ENCODE measurements around the gene RASSF8. TPM values are rescaled to one million over a fixed set of nuclear protein-coding genes. Genes with fewer than 3 reads are reported as not detected.
A peak's percentile ranks its signal among the peaks of the same experiment; 100 is the strongest.

RASSF8 gene
- total and polyA plus RNA-seq, 8 donors, result 3.7 to 66.8 (median 10.5) TPM

- DNase-seq, result peak in 1 of 2 donors; percentile 30
- Histone ChIP-seq H3K27me3 (no peaks in the 10 kb centered on the region), H3K4me1 (peaks cover 8 to 33% (median 27%) of the 10 kb centered on the region in 4 donors), H3K27ac (peak overlapping the region in 1 of 5 donors; percentile 57), H3K36me3 (peaks cover 0 to 4% (median 0%) of the 10 kb centered on the region in 4 donors), H3K4me3 (no peak overlapping the region), H3K9me3 (peaks cover 0 to 5% (median 0%) of the 10 kb centered on the region in 4 donors)
- 50 to 77% (median 59%) methylated on average over 1 of the region's 1 CpG for WGBS, 5 donors
- intact Hi-C loops (cut with DNase I; ENCODE audit: low total_unique reads), result no loop called here
- no peak for TF ChIP-seq POLR2AphosphoS5 (IDR thresholded peaks at IDR 0.05)
- TF ChIP-seq CTCF (IDR thresholded peaks at IDR 0.05), result no peak
- no peak for TF ChIP-seq EP300 (IDR thresholded peaks at IDR 0.05)
Observed at GRCh38 chr12:26007566-26007965, 49.1 kb downstream of the RASSF8 start.

GRCh38 chr12:26009593-26009992 is 51.1 kb downstream of the RASSF8 start:
- 90 to 98% (median 95%) methylated on average over 1 of the region's 1 CpG for WGBS, 5 donors

GRCh38 chr12:26010293-26010821 is 51.9 kb downstream of the RASSF8 start:
- no peak for DNase-seq
- 54 to 70% (median 68%) methylated on average over 6 of the region's 6 CpGs for WGBS, 5 donors
- Histone ChIP-seq H3K4me1 (peaks cover 8 to 33% (median 27%) of the 10 kb centered on the region in 4 donors), H3K4me3 (no peak overlapping the region), H3K36me3 (no peaks in the 10 kb centered on the region), H3K9me3 (no peaks in the 10 kb centered on the region), H3K27ac (peak overlapping the region in 4 of 5 donors; percentile 68 to 82 (median 74)), H3K27me3 (no peaks in the 10 kb centered on the region)
- no peak for TF ChIP-seq EP300 (IDR thresholded peaks at IDR 0.05)
- TF ChIP-seq POLR2A (IDR thresholded peaks at IDR 0.05), result no peak
- no peak for TF ChIP-seq POLR2AphosphoS5 (IDR thresholded peaks at IDR 0.05)
- no peak for TF ChIP-seq CTCF (IDR thresholded peaks at IDR 0.05)
- intact Hi-C loops (cut with DNase I; ENCODE audit: low total_unique reads), result no loop called here

More at GRCh38 chr12:26009593-26009992, 51.1 kb downstream of the RASSF8 start:
- no peak for DNase-seq
- no peaks in the 10 kb centered on the region for H3K9me3 ChIP-seq
- H3K36me3 ChIP-seq, result no peaks in the 10 kb centered on the region
- H3K4me1 ChIP-seq, result peaks cover 8 to 33% (median 27%) of the 10 kb centered on the region in 4 donors
- H3K27me3 ChIP-seq, result no peaks in the 10 kb centered on the region
- no peak for TF ChIP-seq CTCF (IDR thresholded peaks at IDR 0.05)
- H3K4me3 ChIP-seq, result no peak overlapping the region
- intact Hi-C loops (cut with DNase I; ENCODE audit: low total_unique reads), result no loop called here
- peak overlapping the region in 4 of 5 donors; percentile 68 to 82 (median 74) for H3K27ac ChIP-seq

- Histone ChIP-seq H3K27me3 (no peaks in the 10 kb centered on the region), H3K27ac (peak overlapping the region in 4 of 5 donors; percentile 68 to 82 (median 75)), H3K4me3 (no peak overlapping the region), H3K4me1 (peaks cover 8 to 33% (median 27%) of the 10 kb centered on the region in 4 donors), H3K36me3 (no peaks in the 10 kb centered on the region), H3K9me3 (no peaks in the 10 kb centered on the region)
- intact Hi-C loops (cut with DNase I; ENCODE audit: low total_unique reads), result no loop called here
- no peak for DNase-seq
- WGBS, 5 donors, result 43 to 72% (median 51%) methylated on average over 2 of the region's 2 CpGs
- TF ChIP-seq POLR2AphosphoS5 (IDR thresholded peaks at IDR 0.05) (peak; percentile 10 to 86 (median 81)), CTCF (IDR thresholded peaks at IDR 0.05) (no peak)
Observed at GRCh38 chr12:26011099-26011498, 52.6 kb downstream of the RASSF8 start.
